K562 (cell line): ENCODE measurements around the gene CYBRD1. TPM values are rescaled to one million over a fixed set of nuclear protein-coding genes. Genes with fewer than 3 reads are reported as not detected.

Experiments used
- ATAC-seq: fragments of 200-7000 bp; cut with Tn5 transposase; 3 replicates; pipeline ENCODE4 v1.9.1; 2020; ENCODE audit warnings: moderate library complexity
- BruUV-seq: library from RNA; stranded (reverse); fragments of 400-500 nt; replicated peaks from 2 replicates; lab custom pipeline; 2021; lab: Mats Ljungman, UMichigan
- CTCF ChIA-PET: fragments of 300-600 bp; formaldehyde crosslinking; extraction: SDS; loops from one replicate; lab custom pipeline; 2021; ENCODE audit warnings: low intra/inter-chr PET ratio; lab: Yijun Ruan, JAX
- POLR2A ChIA-PET: fragments of 300-600, 350-650 bp; sonication (Branson Sonifier 250); formaldehyde crosslinking; extraction: SDS; loops from one replicate; lab custom pipeline; 2021; ENCODE audit warnings: antibody characterized with exemption, inconsistent platforms; lab: Yijun Ruan, JAX
- DNase-seq, 4 experiments: peaks; one replicate each; pipeline versions ENCODE4 v3.0.0 to v3.0.0-alpha.2; 2011 to 2018; ENCODE audit warnings: low spot score in 3 of 4, mixed read lengths in 3 of 4; ENCODE audit errors: extremely low read depth in 1 of 4
- FAIRE-seq: peaks from 2 replicates; lab custom pipeline; 2011; peaks lifted over from hg19 to GRCh38; lab: Jason Lieb, UNC
- H2AFZ ChIP-seq: 2 replicates; pipeline ENCODE4 v1.6.0; 2011; ENCODE audit warnings: low read depth, low read length, control low read depth, inconsistent platforms
- H3K27ac ChIP-seq: fragments of 200-600 bp; 3 replicates; pipeline ENCODE4 v1.8.0; 2011; ENCODE audit warnings: low read depth, mild to moderate bottlenecking, control low read depth, inconsistent platforms, low read length, moderate library complexity, mixed read lengths; ENCODE audit errors: extremely low read depth
- H3K27me3 ChIP-seq, 2 experiments: fragments of 300-600 bp in 1 of 2; 2 replicates in 1 of 2; 3 replicates in 1 of 2; pipeline versions ENCODE4 v1.6.0 to v1.8.0; 2011; ENCODE audit warnings: inconsistent platforms in 2 of 2, low read length in 2 of 2, mild to moderate bottlenecking in 1 of 2, mixed read lengths in 1 of 2, moderate library complexity in 1 of 2; ENCODE audit not compliant: control insufficient read depth in 2 of 2, insufficient read depth in 2 of 2
- H3K36me3 ChIP-seq: fragments of 300-600 bp; 3 replicates; pipeline ENCODE4 v1.8.0; 2011; ENCODE audit warnings: mild to moderate bottlenecking, low read length, inconsistent platforms; ENCODE audit not compliant: control insufficient read depth, insufficient read depth
- H3K4me1 ChIP-seq, 2 experiments: fragments of 200-600 bp in 1 of 2; replicated peaks in 1 of 2; 2 replicates in 1 of 2; 3 replicates in 1 of 2; pipeline versions ENCODE4 v1.5.1 to v1.8.0; 2011; ENCODE audit warnings: inconsistent platforms in 2 of 2, low read length in 2 of 2, mild to moderate bottlenecking in 1 of 2, mixed read lengths in 1 of 2, moderate library complexity in 1 of 2; ENCODE audit not compliant: control insufficient read depth in 2 of 2, insufficient read depth in 2 of 2
- H3K4me2 ChIP-seq: 2 replicates; pipeline ENCODE4 v1.6.1; 2011; ENCODE audit warnings: low read length, control low read depth, inconsistent platforms, mixed read lengths; ENCODE audit not compliant: insufficient read depth
- H3K4me3 ChIP-seq: fragments of 200-600 bp; sonication (generic), shearing (Covaris generic); 2 replicates; pipeline ENCODE4 v1.5.1; 2016; ENCODE audit warnings: control low read depth, inconsistent platforms
- H3K79me2 ChIP-seq: fragments of 200-600 bp; 3 replicates; pipeline ENCODE4 v1.8.0; 2011; ENCODE audit warnings: low read length, inconsistent platforms; ENCODE audit not compliant: control insufficient read depth, insufficient read depth
- H3K9ac ChIP-seq, 2 experiments: 2 replicates each; pipeline versions ENCODE4 v1.6.0 to v1.6.1; 2011; ENCODE audit warnings: low read depth in 2 of 2, low read length in 2 of 2, control low read depth in 1 of 2, inconsistent platforms in 1 of 2, mild to moderate bottlenecking in 1 of 2, mixed read lengths in 1 of 2; ENCODE audit not compliant: insufficient read depth in 1 of 2
- H3K9me1 ChIP-seq: one replicate; pipeline ENCODE4 v1.6.0; 2011; ENCODE audit warnings: inconsistent platforms, mild to moderate bottlenecking, low read length, moderate library complexity; ENCODE audit not compliant: control insufficient read depth, insufficient read depth
- H3K9me3 ChIP-seq: replicated peaks from 2 replicates; pipeline ENCODE4 v1.5.1; 2011; ENCODE audit warnings: low read depth, low read length, inconsistent platforms; ENCODE audit not compliant: control insufficient read depth, insufficient read depth
- H4K20me1 ChIP-seq: replicated peaks from 2 replicates; pipeline ENCODE4 v1.6.1; 2011; ENCODE audit warnings: low read length, inconsistent platforms, mixed read lengths; ENCODE audit not compliant: control insufficient read depth, insufficient read depth
- ADNP ChIP-seq: fragments of 200-800 bp; sonication (Bioruptor generic); IDR thresholded peaks from 2 replicates; pipeline ENCODE4 v1.6.1; 2016; ENCODE audit warnings: missing genetic modification characterization, missing compliant biosample characterization
- CBFB ChIP-seq: sonication (generic); formaldehyde crosslinking; IDR thresholded peaks from 2 replicates; pipeline ENCODE4 v1.4.0; 2020; ENCODE audit warnings: mild to moderate bottlenecking, missing genetic modification reagents
- CEBPB ChIP-seq: fragments of 450-650 bp; IDR thresholded peaks from 2 replicates; pipeline ENCODE4 v1.6.1; 2016; ENCODE audit warnings: missing genetic modification characterization, missing compliant biosample characterization
- CEBPZ ChIP-seq: fragments of 150-350 bp; IDR thresholded peaks from 2 replicates; pipeline ENCODE4 v1.6.1; 2014; ENCODE audit warnings: low read depth, mild to moderate bottlenecking, low read length, borderline replicate concordance
- E4F1 ChIP-seq: fragments of 250-450 bp; sonication (Bioruptor Pico); IDR thresholded peaks from 2 replicates; pipeline ENCODE4 v1.5.0; 2021; ENCODE audit warnings: mild to moderate bottlenecking, borderline replicate concordance
- ELK1 ChIP-seq: sonication (generic); formaldehyde crosslinking; IDR thresholded peaks from 2 replicates; pipeline ENCODE4 v1.8.1; 2022; ENCODE audit warnings: missing genetic modification reagents
- ETV5 ChIP-seq: sonication (generic); formaldehyde crosslinking; IDR thresholded peaks from 2 replicates; pipeline ENCODE4 v1.4.0; 2020; ENCODE audit warnings: low read depth, mild to moderate bottlenecking, missing genetic modification reagents
- HOMEZ ChIP-seq: fragments of 250-450 bp; sonication (Bioruptor Pico); IDR thresholded peaks from 2 replicates; pipeline ENCODE4 v1.4.0; 2020; ENCODE audit warnings: mild to moderate bottlenecking, moderate library complexity
- KAT2B ChIP-seq: IDR thresholded peaks from one replicate; pipeline ENCODE4 v1.6.1; 2012; ENCODE audit warnings: low read depth, mild to moderate bottlenecking, control low read depth, inconsistent platforms, low read length, moderate library complexity
- KLF1 ChIP-seq: fragments of 450-650 bp; IDR thresholded peaks from 2 replicates; pipeline ENCODE4 v1.6.1; 2016; ENCODE audit warnings: missing genetic modification characterization, missing compliant biosample characterization
- LARP7 ChIP-seq: fragments of 450-650 bp; IDR thresholded peaks from 2 replicates; pipeline ENCODE4 v1.6.1; 2016
- NCOA2 ChIP-seq, 2 experiments: fragments of 450-650 bp; IDR thresholded peaks; 2 replicates each; pipeline ENCODE4 v1.6.1; 2018; ENCODE audit warnings: mild to moderate bottlenecking in 2 of 2, moderate library complexity in 1 of 2; ENCODE audit not compliant: partially characterized antibody in 2 of 2
- SIX5 ChIP-seq, 2 experiments: IDR thresholded peaks; 2 replicates each; pipeline ENCODE4 v1.6.1; 2011; ENCODE audit warnings: low read length in 2 of 2, borderline replicate concordance in 1 of 2, low read depth in 1 of 2, mild to moderate bottlenecking in 1 of 2, moderate library complexity in 1 of 2; ENCODE audit not compliant: insufficient read depth in 1 of 2
- STAT5B ChIP-seq: fragments of 250-450 bp; sonication (Bioruptor Pico); IDR thresholded peaks from 2 replicates; pipeline ENCODE4 v1.8.0; 2021; ENCODE audit warnings: mild to moderate bottlenecking, inconsistent platforms
- ZNF354B ChIP-seq: fragments of 250-450 bp; sonication (Bioruptor Pico); IDR thresholded peaks from 2 replicates; pipeline ENCODE4 v1.4.0; 2020
- ZNF695 ChIP-seq: fragments of 450-650 bp; formaldehyde crosslinking; IDR thresholded peaks from 2 replicates; pipeline ENCODE4 v1.4.0; 2020; ENCODE audit warnings: mild to moderate bottlenecking, moderate library complexity
- WGBS: fragments of 100-300 bp; shearing (Covaris generic); methylation state at CpG from one replicate; pipeline ENCODE4 v1.1.6; 2016; ENCODE audit warnings: low coverage, mixed read lengths; ENCODE audit not compliant: insufficient coverage; ENCODE audit errors: missing lambda C conversion rate; 5-methylcytosine and 5-hydroxymethylcytosine counted together
- in situ Hi-C: fragments of 300-500 bp; cut with MboI; formaldehyde crosslinking; loops from 4 replicates; pipeline ENCODE4 v1.15.0; 2018; ENCODE audit warnings: inconsistent platforms, mixed read lengths
- intact Hi-C: fragments of 100-400 bp; cut with micrococcal nuclease; formaldehyde crosslinking; loops from 2 replicates; pipeline ENCODE4 v1.14.2; 2022
- polyA plus RNA-seq, 8 experiments: library from polyadenylated mRNA; depleted of rRNA in 4 of 8; stranded (reverse) in 5 of 8; unstranded in 3 of 8; fragments of >200 nt; fragmentation: Nextera tagmentation in 2 of 8; fragmentation: Illumina TruSeq in 1 of 8; extraction: Ambion mirVana in 2 of 8; extraction: Trizol in 1 of 8; gene quantifications; 2 replicates each; pipeline versions ENCODE4 v1.2.1 to v1.2.3, GENCODE V29; 2011 to 2014; ENCODE audit warnings: inconsistent platforms in 1 of 8, missing spikeins in 1 of 8
- total RNA-seq, 7 experiments: library from RNA; depleted of rRNA in 6 of 7; stranded (reverse); fragments of >200 nt in 6 of 7; fragmentation: Illumina TruSeq in 2 of 7; extraction: Trizol in 2 of 7; gene quantifications; 2 replicates each; pipeline versions ENCODE4 v1.2.1 to v1.2.3, GENCODE V29; 2011 to 2021; ENCODE audit warnings: low replicate concordance in 1 of 7

Gene CYBRD1
- total and polyA plus RNA-seq, 9 of the 15 experiments (the other 6 are each of a cell fraction or from before 2014, with no cell fraction given) = 9.6 to 22.4 (median 15.6) TPM

- CTCF ChIA-PET = no interaction called here
- DNase-seq = no peak
- POLR2A ChIA-PET = no interaction called here
- no peaks in the 10 kb centered on the region for H3K9me1 ChIP-seq
- no peak overlapping the region for H2AFZ ChIP-seq
- no peaks in the 10 kb centered on the region for H3K79me2 ChIP-seq
- FAIRE-seq = no peak
- H3K9me3 ChIP-seq = no peaks in the 10 kb centered on the region
- peaks cover 16% of the 10 kb centered on the region for H3K36me3 ChIP-seq
- H3K4me2 ChIP-seq = no peak overlapping the region
- intact Hi-C loops (no loop called here), in situ Hi-C loops (no loop called here)
- no peak overlapping the region for H3K27ac ChIP-seq
- 89% methylated on average over 2 of the region's 2 CpGs for WGBS
- no peak for ATAC-seq
- H3K4me3 ChIP-seq = no peak overlapping the region
- BruUV-seq = no TSS peak
- no peaks in the 10 kb centered on the region for H3K4me1 ChIP-seq
- H4K20me1 ChIP-seq = no peaks in the 10 kb centered on the region
- H3K27me3 ChIP-seq = no peaks in the 10 kb centered on the region
- no peak overlapping the region for H3K9ac ChIP-seq
- no peak for TF ChIP-seq KLF1 (tag)
- no peak for TF ChIP-seq NCOA2 (IDR thresholded peaks at IDR 0.05; ENCODE audit: partially characterized antibody in 2 of 2)
- no peak for TF ChIP-seq HOMEZ (CRISPR knock-in tag)
- TF ChIP-seq ETV5 = no peak
- TF ChIP-seq ELK1 (CRISPR knock-in tag) = no peak
- TF ChIP-seq CEBPZ = no peak
- no peak for TF ChIP-seq CEBPB (tag)
- TF ChIP-seq LARP7 = no peak
- TF ChIP-seq ZNF354B (CRISPR knock-in tag) = no peak
- TF ChIP-seq E4F1 (CRISPR knock-in tag) = no peak
- TF ChIP-seq CBFB (CRISPR knock-in tag) = no peak
- no peak for TF ChIP-seq KAT2B
- no peak for TF ChIP-seq ADNP (tag)
- TF ChIP-seq SIX5 (IDR thresholded peaks at IDR 0.05; ENCODE audit: borderline replicate concordance in 1 of 2, insufficient read depth in 1 of 2, low read depth in 1 of 2, low read length in 2 of 2) = no peak
- no peak for TF ChIP-seq ZNF695 (CRISPR knock-in tag)
- no peak for TF ChIP-seq STAT5B (CRISPR knock-in tag)
Observed at GRCh38 chr2:171553236-171553635, 31.0 kb downstream of the CYBRD1 start.
